ENCODE data around the gene BMS1.

Gene BMS1

DNA sequence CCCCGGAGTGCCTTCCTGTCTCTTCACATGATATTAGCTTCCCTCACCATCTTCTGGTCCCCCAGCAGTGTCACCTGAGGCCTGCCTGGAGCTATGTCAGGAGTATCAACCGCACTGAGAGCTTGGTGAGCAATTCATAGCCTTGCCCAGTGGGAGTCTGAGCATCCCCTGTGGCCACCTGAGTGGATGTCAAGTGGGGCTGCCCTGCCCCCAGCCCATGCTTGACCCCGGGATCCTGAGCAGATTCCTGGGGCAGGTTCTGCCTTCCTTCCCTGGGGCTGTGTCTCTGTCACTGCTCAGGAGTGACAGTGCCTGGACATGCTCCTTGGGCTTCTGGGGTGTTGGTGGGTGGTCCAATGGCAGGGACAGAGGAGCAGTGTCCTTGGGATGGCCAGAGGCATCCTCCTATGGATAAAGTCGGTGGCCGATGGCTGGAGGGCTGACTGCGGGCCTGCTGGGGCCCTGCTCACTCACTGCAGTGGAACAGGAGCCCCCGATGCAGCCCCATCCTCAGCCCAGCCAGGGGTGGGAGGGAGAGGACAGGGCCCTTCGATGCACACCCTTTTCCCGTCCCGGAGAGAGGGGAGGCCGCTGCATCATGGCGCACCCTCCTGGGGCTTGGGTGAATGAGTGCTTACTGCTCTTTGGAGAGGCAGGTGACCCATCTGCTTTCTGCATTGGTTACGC is 95.7 kb downstream of the BMS1 start:
- no peak overlapping the region for H3K27ac Mint-ChIP-seq
- no peaks in the 10 kb centered on the region for H3K27me3 Mint-ChIP-seq (ENCODE audit: low read depth)
- peaks cover 13% of the 10 kb centered on the region for H3K9me3 Mint-ChIP-seq
- no peak overlapping the region for H3K4me3 Mint-ChIP-seq
- H3K4me1 Mint-ChIP-seq (ENCODE audit: low read depth): no peaks in the 10 kb centered on the region
- no peaks in the 10 kb centered on the region for H3K36me3 Mint-ChIP-seq (ENCODE audit: low read depth)

DNA sequence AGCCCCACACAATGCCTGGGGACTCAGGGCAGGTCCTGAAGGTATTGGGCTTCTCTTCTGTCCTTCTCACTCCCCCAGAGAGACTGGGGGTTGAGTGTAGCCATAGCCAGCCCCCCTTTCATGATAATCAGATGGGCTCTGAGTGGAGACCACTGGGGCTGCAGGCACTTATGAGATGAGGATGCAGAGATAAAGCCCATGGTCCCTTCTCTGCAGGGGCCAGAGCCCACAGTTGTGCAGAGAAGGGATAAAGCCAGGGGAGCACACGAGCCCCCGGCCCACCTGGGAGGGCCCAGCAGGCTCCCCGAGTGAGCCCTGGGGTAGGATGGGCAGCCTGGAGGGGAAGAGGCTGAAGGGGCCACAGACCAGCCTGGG is 96.2 kb downstream of the BMS1 start:
- peaks cover 13% of the 10 kb centered on the region for H3K9me3 Mint-ChIP-seq

DNA sequence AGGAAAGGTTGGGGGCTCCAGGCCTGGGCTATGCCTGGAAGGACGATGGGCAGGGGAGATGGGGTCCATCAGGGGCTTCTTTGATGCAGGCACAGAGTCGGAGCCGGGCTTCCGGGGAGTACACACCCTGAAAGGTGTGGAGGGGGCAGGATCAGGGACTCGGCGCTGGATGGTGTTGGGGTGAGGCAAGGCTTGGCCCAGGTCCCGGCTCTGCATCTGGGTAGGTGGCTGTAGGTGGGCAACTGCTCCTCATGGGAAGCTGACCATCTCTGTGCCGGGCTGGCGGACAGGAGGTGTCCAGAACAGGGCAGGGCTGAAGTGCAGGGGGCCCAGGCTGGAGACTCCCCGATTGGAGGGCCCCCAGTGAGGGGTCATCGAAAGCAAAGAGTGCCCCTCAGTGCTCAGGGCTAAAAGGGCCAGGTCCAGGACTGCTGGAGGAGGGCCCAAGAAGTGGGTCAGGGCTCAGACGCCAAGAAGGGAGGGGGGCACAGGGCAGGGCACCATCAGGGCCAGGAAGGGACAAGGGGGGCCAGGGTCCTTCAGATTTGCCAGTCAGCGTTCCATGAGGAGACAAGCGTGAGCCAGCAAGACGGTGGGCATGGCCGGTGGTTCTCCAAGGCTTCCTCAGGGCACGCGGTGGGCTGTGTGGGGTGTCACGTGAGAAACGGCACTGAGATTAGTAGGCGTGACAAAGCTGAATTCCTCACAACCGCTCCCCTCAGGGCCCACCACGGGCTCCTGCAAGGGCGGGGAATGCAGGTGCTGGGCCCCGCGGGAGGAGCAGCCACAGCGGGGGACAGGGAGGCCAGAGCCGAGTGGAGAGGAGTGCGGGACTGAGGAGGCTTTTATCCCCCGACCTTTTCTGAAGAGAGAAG is 97.0 kb downstream of the BMS1 start:
- no peak overlapping the region for H3K27ac Mint-ChIP-seq
- H3K36me3 Mint-ChIP-seq (ENCODE audit: low read depth): no peaks in the 10 kb centered on the region
- H3K27me3 Mint-ChIP-seq (ENCODE audit: low read depth): no peaks in the 10 kb centered on the region
- peaks cover 13% of the 10 kb centered on the region for H3K9me3 Mint-ChIP-seq
- H3K4me3 Mint-ChIP-seq: no peak overlapping the region
- no peaks in the 10 kb centered on the region for H3K4me1 Mint-ChIP-seq (ENCODE audit: low read depth)

More for the DNA sequence above, 96.2 kb downstream of the BMS1 start:
- H3K36me3 Mint-ChIP-seq (ENCODE audit: low read depth): no peaks in the 10 kb centered on the region
- H3K27me3 Mint-ChIP-seq (ENCODE audit: low read depth): no peaks in the 10 kb centered on the region
- no peak overlapping the region for H3K27ac Mint-ChIP-seq
- H3K4me3 Mint-ChIP-seq: no peak overlapping the region
- no peaks in the 10 kb centered on the region for H3K4me1 Mint-ChIP-seq (ENCODE audit: low read depth)

DNA sequence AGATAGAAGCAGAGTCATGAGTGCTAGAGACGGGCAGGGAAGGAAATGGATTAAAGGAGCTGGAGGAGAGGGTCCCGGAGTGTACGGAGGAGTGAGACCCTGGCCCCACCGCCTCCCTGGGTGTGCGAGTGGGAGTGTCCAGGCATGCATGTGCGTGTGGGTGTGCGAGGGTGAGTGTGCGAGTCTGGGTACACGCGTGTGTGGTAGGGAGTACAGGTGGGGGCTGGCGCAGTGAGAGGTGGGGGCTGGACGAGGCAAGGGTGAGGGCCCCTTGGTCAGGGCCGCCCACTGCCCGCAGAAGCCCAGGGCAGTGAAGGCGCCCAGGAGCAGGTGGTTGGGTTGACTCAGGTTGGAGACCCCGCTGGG is 97.6 kb downstream of the BMS1 start:
- H3K4me3 Mint-ChIP-seq: no peak overlapping the region
- H3K27me3 Mint-ChIP-seq (ENCODE audit: low read depth): no peaks in the 10 kb centered on the region
- no peaks in the 10 kb centered on the region for H3K4me1 Mint-ChIP-seq (ENCODE audit: low read depth)
- H3K36me3 Mint-ChIP-seq (ENCODE audit: low read depth): no peaks in the 10 kb centered on the region
- no peak overlapping the region for H3K27ac Mint-ChIP-seq
- H3K9me3 Mint-ChIP-seq: peaks cover 13% of the 10 kb centered on the region

DNA sequence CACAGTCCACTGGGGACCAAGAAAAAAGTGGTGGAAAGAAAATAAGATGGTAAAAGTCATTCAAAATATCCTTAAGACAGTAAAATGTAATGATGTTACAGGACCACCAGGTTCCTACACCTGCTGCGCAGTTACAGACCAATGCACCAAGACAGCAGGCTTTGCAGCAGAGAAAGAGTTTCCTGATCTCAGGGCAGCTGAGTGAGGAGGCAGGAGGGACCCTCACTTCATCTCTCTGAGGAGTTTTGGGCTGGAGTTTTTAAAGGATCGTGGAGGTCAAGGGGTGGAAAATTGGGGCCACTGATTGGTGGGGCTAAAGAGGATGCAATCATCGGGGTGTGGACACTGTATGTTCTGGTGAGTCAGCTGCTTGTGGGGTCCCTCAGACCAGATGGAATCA is 100.0 kb downstream of the BMS1 start:
- Mint-ChIP-seq H3K27ac (no peak overlapping the region), H3K4me3 (no peak overlapping the region), H3K9me3 (peaks cover 13% of the 10 kb centered on the region), H3K4me1 (ENCODE audit: low read depth) (no peaks in the 10 kb centered on the region), H3K36me3 (ENCODE audit: low read depth) (no peaks in the 10 kb centered on the region), H3K27me3 (ENCODE audit: low read depth) (no peaks in the 10 kb centered on the region)
